ENCODE results near the gene TMEM164.
"Not testable (repeated sequence)": the region's sequence is repeated elsewhere in the genome, so short reads cannot be mapped to it uniquely, and the experiment has no call there.

Gene TMEM164

DNA sequence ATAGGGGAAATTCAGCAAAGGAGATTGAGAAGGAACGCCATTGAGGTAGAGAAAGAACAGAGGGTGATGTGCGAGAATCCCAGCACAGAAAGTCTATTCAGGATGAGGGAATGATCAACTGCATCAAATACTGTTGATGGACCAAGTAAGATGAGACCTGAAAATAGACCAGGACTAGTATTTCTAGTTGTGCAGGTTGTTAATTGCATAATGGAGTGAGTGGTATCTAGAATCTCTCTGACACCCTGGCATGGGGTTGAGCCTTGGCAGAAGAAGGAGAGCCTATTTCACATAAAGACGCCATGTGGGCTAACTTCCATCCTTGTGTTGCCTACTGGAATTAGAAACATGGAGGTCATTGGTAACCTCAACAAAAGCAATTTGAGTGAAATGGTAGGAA is 135.6 kb downstream of the TMEM164 start:
- DNase-seq, result no peak

- no peak for DNase-seq
Measured at GRCh38 chrX:110139172-110139571, 136.3 kb downstream of the TMEM164 start.

DNA sequence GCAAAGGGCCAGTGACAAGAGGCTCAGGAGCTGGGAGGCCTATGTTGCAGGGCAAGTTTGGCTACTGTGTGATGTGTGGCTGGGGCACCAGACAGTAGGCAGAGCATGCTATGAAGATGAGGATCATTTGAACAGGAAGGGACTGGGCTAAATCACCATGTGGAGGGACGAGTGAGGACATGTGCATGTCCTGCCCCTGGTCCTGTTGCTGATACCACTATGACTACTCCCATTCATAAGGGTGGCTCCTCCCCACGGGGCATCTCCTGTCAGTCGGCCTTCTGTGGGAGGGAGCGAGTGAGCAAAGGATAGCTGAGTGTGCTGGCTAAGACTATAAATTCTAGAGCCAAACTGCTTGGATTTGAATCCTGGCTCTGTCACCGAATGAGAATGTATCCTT is 139.2 kb downstream of the TMEM164 start:
- DNase-seq, result no peak

DNA sequence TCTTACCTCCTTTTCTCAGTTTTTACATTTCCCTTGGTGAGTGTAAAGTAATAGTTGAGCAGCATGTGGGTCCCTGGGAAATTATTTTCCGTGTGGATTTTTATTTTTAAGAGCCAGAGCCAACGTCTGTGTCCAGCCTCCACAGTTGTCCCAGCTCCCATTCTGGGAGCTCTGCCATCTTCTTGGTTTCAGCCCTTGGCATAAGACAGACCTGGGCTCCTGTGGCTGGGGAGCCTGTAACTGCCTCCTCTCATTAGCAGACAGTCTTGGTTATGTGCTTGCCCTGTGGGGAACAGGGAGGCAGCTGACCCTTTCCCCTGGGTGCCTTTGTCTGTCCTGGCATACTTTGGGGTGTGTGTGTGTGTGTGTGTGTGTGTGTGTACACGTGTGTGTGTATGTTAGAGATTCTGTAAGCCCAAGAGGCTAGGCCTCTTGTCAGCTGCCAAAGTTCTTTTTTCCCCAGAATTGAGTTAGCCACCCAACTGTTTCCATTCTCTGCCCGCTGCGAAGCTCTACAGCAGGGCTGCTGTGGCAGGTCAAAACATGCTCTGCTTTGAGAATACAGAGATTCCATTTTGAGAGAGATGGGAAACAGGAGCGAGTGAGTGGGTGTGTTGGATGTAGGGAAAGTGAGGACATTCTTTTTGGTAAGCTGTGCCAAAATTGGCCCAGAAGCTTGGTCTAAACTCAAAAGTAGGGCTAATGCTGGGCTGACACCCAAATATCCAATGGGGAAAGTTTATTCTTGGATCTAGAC is 140.7 kb downstream of the TMEM164 start:
- no peak for DNase-seq

DNA sequence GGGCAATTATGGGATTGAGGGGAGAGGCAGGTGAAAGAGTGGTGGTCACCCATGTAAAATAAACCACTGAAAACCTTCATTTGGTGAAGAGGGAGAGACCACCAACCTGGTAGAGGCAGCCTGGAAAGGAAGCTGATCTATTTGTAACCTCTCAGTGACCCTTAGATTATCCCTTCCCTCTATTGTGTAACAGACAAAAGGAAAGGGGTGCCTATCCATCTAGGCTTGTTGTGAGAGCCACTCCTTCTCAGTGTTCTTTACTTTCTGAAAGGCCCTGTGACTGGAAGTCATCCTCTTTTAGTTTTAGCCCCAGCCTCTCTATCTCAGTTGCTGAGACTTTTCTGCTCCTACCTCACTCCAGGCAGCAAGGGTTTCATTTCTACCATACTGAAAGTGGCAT is 142.4 kb downstream of the TMEM164 start:
- DNase-seq, result no peak

GRCh38 chrX:110145854-110146253 is 142.9 kb downstream of the TMEM164 start:
- peak; percentile 8 for DNase-seq

- DNase-seq, result peak; percentile 47
Measured at GRCh38 chrX:110146521-110146920, 143.6 kb downstream of the TMEM164 start.

DNA sequence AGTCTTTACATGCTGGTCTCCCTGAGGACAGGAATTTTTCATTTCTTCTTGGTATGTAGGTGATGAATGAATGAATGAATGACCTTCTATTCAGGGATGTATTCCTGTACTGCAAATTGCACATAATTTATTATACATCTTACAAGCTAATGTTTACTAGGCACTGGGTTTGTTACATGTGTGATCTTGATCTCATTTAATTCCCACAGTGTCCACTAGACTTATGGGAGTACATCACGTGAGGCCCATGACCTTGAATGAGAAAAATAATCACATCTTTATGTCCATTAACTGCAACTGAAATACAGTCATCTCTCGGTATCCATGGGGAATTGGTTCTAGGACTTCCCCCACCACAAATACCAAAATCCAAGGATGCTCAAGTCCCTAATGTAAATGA is 150.3 kb downstream of the TMEM164 start:
- no peak for DNase-seq

GRCh38 chrX:110153896-110154295 is 151.0 kb downstream of the TMEM164 start:
- no peak for DNase-seq

GRCh38 chrX:110154328-110154727 is 151.4 kb downstream of the TMEM164 start:
- not testable (repeated sequence) for DNase-seq

DNA sequence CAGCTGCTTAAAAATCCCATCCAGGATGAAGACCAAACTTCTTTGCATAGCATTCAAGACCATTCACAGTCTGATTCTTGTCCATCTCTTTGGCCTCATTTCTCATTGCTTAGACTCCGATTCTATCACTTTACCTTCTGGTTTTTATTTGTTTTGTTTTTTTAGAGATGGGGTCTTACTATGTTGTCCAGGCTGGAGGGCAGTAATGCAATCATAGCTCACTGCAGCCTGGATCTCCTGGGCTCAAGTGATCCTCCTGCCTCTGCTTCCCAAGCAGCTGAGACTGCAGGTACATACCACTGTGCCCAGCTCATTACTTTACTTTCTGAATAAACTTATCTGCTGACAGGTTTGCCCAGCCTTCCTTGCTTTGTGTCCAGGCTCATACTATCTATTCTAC is 152.8 kb downstream of the TMEM164 start:
- DNase-seq, result no peak

DNA sequence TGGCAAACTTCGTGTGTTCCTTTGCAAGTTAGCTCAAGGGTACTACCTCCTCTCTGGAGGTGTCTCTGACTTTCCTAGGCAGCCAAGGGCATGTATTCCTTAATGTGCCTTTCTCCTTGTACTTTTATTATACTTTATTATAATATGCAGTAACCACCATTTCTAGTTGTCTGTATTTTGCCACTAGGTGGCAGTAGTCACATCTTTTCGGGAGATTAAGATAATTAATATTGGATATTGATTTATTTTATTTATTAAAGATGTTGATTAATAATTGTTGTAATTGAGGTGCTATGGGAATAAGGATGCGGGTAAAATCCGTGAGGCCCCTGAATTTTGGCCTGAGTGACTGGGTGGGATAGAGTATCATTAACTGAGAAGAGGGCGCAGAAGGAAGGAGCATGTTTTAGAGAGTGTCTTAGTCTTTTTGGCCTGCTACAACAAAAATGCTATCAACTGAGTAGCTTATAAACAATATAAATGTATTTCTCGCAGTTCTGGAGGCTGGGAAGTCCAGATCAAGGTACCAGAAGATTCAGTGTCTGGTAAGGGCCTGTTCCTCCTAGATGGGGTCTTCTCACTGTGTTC is 153.3 kb downstream of the TMEM164 start:
- no peak for DNase-seq

GRCh38 chrX:110157444-110157843 is 154.5 kb downstream of the TMEM164 start:
- no peak for DNase-seq

DNA sequence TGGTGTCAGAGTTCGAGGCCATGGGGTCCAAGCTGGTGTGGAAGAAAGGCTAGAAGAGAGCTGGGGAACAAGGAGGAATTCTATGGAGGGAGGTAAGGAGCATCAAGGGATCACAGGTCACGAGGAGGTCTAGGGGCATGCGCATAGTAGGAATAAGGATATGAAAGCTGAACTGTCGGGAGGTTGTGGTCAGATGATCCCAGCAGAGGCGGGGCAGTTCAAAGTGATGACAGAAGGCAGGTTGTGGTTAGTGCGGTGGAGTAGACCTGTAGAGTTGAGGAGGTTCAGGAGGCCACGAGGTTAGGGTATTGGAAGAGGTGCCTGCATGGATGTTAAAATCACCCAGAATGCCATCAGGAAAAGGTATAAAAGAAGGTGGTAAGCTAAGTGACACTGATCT is 156.3 kb downstream of the TMEM164 start:
- DNase-seq, result no peak

GRCh38 chrX:110159865-110160264 is 157.0 kb downstream of the TMEM164 start:
- no peak for DNase-seq

- DNase-seq, result no peak
Measured at GRCh38 chrX:110161361-110161686, 158.4 kb downstream of the TMEM164 start.

- DNase-seq, result no peak
Measured at GRCh38 chrX:110162131-110162530, 159.2 kb downstream of the TMEM164 start.

- no peak for DNase-seq
Measured at GRCh38 chrX:110162867-110163266, 160.0 kb downstream of the TMEM164 start.

- DNase-seq, result no peak
Measured at GRCh38 chrX:110163488-110163887, 160.6 kb downstream of the TMEM164 start.

GRCh38 chrX:110167952-110168451 is 165.1 kb downstream of the TMEM164 start:
- DNase-seq, result no peak

GRCh38 chrX:110168585-110168984 is 165.7 kb downstream of the TMEM164 start:
- no peak for DNase-seq

DNA sequence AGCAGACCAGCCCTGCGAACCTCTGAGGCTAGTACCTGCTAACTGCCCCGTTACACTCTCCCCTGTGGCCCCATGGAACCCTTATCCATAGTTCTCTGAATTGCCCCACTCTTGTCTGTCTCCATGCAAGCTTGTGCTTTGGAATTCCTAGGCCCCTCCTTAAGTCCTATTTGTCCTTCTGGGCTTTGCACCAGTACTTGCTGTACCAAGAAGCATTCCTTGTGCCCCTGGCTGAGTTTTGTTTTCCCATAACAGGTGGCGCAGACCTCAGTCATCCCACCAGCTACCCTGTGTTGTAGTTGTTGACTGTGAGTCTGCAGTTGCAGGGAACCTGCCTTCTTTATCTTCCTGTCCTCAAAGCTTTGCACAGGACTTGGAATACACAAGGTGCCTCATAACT is 167.1 kb downstream of the TMEM164 start:
- DNase-seq, result no peak

DNA sequence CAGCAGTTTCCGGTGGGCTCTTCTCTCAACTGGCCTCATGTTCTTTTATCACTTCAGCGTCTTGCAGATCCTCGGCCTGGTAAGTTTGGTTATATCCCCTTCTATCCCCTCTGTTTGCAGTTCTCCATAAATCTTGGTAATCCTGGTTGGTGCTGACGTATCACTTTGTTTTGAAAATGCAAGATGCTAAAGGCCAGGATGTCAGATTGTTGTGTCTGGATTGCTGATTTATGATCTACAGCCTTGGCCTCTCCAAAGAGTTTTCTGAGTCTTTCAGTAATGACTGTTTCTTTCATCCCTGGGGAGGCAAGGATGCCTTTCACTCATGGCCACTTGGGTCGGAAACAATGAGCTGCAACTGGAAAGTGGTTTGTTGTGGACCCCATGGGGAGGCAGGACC is 168.5 kb downstream of the TMEM164 start:
- DNase-seq, result no peak

GRCh38 chrX:110172215-110172614 is 169.3 kb downstream of the TMEM164 start:
- DNase-seq, result no peak

Data from NCI-H2227 treated with DMSO at 0.1 percent for 48 hours (cell line).